SKM-1 treated with dmso at 0.1 percent for 144 hours (cell line): Measurements from ENCODE around the gene CLCN2.
A peak's percentile ranks its signal among the peaks of the same experiment; 100 is the strongest.

Experiments used
- DNase-seq: peaks from one replicate; lab custom pipeline; 2025; ENCODE audit not compliant: unreplicated experiment; lab: John Stamatoyannopoulos, UW

Gene CLCN2

DNA sequence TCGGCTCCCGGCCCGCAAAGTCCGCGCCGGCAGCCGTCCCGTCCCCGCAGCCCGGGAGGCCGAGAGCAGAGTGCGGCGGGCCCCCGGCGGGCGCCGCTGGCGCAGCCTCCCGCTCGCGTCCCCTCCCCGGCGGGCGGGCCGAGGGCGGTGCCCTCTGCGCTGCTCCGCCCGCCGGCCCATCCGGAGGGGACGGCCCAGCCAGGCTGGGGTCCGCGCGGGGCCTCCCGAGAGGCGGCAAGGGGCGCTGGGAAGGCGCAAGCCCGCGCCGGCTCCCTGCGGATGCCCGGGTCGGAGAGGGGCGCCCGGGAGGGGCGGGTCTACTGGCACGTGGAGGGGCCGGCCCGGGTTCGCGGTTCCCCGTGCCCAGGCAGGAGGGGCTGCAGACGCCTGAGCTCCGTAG is at the start of gene CLCN2, which contains the start of gene POLR2H:
Gene CLCN2 (minus strand): TSS at position 74 of the 400 bp plus-strand sequence. CDS start 126 bp downstream, outside the sequence.
Gene POLR2H (plus strand): TSS at position 179 of the 400 bp plus-strand sequence. CDS start 1,783 bp downstream, outside the sequence.
- peak; percentile 41 for DNase-seq

DNA sequence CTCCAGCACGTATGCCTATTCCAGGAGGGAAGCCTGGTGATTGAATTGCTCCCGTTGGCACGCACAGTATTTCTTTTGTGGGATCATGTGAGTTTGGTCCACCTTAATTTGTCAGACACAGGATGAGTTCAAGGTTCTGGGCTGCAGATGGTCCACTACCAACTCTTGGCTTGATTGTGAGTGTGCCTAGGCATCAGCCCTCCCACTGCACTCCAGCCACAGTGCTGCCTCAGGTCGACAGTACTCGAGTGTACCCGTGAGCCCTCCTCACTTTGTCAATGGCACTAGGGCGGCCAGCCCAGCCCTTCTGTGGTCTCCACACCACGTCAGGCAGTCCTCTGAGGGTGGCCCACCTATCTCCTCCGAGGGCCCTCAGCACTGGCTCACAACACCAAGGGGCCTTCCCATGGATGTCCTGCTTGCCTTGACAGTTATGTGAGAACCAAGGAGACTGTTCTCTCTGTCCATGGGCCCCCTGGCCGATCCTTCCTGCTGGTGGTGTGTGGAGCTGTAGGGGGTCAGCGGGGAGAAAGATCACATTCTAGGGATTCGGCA is 48.6 kb upstream of the CLCN2 start:
- DNase-seq = no peak

DNA sequence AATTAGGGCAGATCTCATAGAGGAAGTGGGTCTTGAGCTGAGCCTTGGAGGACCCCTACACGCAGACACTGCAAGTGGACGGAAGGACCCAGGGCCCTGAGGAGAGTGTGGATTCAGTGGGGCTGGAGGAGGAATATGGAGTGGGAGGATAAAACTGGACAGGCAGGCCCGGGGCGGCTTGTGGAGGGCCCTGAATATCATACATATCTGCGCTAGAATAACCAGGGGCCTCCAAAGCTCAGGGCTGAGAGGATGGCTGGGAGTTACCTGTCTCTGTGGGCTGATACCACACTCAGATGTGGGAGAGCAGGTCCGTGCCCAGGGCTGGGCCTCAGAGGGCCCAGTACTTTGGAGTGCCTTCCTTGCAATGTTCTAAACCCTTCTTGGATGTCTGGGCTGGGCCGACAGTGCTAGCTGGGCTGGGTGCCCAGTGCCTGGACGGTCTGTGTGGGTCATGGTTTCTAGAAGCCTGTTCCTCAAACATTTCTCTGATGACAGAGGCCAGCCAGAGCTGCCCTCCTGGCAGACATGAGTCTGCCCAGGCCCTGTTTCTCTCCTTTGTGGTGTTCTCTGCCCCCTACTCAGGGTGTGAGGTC is 48.0 kb upstream of the CLCN2 start:
- no peak for DNase-seq

DNA sequence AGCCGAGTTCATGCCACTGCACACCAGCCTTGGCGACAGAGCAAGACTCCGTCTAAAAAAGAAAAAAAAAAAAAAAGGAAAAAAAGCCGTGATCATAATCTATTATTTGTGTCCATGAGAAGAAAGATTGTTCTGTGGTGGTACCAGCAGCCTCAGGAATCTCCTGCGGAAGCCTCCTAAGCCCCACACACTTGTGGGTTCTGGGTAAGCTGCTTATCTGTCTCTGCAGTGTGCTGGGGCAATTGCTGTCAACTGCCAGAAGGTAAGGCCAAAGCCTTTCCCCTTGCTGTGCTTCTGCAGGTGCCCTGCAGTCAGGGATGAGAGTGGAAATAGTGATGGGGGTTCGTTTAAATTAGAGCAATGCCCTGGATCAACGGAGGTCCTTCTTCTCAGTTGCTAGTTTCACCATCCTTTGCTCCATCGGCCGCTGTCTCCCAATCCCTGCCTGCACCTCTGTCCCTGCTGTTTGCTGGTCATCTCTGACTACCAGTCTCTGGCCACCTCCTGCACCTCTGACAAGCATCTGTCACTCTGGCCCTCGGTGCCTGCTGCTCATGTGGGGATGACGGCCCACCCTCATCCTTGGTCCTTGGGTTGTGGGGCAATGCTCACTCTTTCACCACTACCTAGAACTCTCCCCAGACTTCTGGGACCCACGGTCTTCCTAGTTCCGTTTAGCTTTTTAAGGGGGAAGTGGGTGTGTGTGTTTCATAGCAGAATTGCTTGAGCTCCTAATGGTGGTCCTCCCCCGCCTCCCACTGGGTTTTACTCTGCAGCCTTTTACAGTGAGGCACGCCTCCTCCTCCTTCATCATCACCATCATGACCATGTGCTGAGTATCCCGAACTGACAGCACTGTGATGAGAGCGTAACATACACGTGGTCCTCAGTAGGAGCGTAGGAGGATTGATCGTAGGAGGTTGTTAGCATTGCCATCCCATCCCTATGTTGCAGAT is 43.9 kb upstream of the CLCN2 start:
- no peak for DNase-seq

DNA sequence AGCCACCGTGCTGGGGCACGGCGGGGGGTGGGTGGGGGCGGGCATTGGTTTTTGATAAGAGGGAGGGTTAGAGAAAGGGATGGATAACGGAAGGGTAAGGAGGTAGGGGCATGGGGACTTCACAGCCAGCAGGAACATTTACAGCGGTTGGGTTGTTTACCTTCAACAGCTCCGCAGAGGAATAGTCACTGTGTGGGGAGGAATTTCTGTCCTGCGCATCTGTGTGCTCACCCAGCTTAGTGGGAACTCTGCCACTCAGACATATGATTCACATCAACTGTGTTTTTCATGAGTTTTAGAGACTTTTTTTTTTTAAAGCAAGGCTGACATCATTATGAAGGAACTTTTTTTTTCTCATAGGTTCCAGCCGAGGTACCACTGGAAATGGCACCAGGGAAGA is 38.0 kb upstream of the CLCN2 start:
- DNase-seq = no peak

DNA sequence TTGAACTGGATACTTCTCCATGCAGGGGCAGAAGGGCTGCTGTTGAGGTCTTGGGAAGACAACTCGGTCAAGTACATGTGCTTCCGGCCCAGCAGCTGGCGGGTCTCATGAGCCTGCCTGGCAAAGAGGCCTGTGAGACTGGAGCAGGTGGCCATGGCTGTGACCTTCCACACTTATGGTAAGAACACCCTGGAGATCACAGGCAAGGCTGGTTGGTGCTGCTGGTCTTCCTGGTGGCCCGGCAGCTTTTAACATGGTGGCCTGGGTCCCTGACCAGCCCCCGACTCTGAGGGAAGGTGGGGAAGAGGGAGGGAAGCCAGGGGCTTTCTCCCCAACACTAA is 33.9 kb upstream of the CLCN2 start:
- no peak for DNase-seq

DNA sequence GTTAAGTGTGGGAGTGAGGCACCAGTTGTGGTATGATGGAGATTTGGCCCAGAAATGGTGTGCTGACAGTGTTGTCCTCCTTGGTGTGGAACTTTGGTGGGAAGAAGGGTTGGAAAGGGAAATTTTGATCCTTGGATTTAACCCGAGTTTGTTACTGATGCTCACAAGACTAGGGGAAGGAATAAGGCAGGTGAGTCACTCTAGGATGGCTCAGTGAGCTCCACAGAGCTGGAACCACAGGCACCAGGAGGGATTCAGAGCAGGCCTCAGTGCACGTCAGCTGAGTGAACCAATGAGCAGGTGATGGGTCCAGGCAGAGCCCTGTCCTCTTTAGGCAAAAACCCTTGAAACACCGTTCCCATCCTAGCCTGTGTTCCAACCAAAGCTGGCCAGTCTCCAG is 29.9 kb upstream of the CLCN2 start:
- no peak for DNase-seq

DNA sequence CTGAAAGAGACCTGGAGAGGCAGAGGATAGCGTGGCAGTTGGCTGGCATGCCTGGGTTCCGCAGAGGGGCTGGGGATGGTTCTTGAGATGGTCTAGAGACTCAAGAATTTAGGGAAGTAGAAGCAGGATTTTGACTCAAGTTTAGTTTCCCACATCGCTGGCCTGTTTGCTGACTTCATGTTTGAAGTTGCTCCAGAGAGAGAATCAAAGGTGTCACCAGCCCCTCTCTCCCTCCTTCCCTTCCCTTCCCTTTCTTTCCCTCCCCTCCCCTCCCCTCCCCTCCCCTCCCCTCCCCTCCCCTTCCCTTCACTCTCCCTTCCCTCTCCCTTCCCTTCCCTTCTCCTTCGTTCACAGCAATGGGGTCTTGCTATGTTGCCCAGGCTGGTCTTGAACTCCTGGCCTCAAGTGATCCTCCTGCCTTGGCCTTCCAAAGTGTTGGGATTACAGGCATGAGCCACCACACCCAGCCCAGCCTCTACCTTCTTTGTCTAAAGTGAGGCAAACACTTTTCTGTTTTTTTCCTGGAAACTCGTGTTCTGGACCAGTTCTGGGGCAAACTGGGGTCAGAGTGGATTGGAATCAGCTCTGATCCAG is 28.6 kb upstream of the CLCN2 start:
- DNase-seq = no peak

DNA sequence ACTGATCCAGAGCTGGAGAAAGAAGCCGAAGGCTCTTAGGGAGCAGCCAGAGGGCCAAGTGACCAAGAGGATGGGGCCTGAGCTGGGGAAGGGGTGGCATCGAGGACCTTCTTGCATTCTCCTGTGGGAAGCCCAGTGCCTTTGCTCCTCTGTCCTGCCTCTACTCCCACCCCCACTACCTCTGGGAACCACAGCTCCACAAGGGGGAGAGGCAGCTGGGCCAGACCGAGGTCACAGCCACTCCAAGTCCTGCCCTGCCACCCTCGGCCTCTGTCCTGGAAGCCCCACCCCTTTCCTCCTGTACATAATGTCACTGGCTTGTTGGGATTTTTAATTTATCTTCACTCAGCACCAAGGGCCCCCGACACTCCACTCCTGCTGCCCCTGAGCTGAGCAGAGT is 28.0 kb upstream of the CLCN2 start:
- no peak for DNase-seq

DNA sequence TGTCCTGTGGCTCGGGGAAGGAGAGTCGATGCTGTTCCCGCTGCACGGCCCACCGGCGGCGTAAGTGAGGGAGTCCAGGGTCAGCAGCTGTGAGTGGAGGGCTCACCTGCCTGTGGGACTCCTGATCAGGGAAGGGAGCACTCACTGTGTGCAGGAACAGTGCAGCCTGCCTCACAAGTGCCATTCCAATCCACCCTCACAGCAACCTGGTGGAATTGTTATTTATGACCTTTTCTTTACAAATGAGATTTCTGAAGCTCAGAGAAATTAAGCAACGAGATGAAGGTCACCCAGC is 27.5 kb upstream of the CLCN2 start:
- DNase-seq = no peak

DNA sequence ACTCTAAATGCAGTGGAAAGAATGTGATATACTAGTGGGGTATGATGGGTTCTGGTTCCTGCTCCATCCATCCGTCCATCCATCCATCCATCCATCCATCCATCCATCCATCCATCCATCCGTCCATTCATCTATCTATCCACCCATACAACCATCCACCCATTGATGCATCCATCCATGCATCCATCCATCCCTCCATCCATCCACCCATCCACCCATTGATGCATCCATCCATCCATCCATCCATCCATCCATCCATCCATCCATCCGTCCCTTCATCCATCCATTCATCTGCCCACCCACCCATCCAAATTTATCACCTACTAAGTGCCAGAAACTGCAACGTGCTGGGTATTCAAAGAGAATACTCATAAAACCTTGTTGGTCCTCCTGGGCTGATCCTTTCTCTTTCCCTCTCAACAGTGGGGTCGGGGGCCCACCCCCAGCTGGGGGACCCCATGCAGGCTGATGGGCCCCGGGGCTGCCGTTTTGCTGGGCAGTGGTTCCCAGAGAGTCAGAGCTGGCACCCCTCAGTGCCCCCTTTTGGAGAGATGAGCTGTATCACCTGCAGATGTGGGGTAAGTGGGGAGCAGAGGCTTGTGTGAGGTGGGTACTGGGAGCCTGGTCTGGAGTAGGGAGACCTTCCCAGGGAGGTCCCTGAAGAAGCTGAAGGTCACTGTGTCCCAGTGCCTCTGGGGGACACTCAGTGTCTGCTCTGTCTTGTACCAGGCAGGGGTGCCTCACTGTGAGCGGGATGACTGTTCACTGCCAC is 26.9 kb upstream of the CLCN2 start:
- no peak for DNase-seq

DNA sequence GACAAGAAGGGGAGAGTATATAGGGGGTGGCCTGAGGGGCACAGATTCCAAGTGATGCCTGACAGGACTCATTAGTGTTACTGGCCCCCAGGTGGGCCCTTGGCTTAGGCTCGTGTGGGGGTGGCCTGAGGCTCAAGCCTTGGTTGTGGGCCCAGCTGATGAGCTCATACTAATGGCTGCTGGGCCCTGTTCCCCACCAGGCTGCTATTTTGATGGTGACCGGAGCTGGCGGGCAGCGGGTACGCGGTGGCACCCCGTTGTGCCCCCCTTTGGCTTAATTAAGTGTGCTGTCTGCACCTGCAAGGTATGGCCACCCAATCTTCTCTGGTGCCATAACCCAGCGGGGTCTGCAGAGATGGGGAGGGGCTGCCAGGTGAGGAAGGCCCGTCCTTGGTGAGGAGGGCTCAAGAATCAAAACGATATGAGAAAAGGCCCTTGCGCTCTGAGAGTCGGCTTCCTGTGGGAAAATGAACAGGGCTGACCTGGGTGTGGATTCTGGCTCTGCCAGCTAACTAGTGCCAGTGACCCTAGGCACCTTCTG is 25.8 kb upstream of the CLCN2 start:
- no peak for DNase-seq

DNA sequence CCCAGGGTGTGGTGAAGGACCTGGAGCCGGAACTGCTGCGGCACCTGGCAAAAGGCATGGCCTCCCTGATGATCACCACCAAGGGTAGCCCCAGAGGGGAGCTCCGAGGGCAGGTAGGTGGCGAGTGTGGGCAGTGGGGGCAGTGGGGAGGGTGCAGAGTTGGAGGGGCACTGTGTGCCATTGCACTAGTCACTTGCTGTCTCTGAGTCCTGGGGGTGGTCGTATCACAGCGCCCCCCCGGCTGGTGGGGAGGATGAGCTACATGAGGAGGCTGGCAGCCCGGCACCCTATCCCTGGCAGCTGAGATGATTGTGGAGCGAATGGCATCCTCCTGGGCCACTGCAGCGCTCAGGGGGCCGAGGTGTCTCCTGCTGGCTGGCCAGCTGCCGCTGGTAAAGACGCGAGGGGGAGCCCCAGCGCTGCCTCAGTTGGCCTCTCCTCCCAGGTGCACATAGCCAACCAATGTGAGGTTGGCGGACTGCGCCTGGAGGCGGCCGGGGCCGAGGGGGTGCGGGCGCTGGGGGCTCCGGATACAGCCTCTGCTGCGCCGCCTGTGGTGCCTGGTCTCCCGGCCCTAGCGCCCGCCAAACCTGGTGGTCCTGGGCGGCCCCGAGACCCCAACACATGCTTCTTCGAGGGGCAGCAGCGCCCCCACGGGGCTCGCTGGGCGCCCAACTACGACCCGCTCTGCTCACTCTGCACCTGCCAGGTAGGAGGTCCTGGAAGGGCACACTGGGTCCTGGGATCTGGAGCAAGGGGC is 24.8 kb upstream of the CLCN2 start:
- no peak for DNase-seq

DNA sequence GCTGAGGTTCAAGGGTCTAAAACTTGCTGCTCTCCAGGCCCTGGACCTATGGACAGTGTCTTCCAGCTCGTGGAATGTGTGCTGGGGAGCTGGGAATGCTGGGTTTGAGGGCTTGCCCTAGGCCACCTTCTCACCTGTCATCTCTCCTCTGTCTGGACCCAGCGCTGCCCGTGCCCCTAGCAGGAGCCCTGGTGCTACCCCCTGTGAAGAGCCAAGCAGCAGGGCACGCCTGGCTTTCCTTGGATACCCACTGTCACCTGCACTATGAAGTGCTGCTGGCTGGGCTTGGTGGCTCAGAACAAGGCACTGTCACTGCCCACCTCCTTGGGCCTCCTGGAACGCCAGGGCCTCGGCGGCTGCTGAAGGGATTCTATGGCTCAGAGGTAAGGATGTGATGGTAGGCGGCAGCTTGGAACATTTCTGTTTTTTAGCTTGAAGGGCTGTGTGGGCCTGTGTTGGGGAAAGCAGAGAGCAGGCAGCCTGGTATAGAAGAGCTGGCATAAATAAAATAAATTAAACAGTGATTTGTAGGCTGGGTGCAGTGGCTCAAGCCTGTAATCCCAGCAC is 23.5 kb upstream of the CLCN2 start:
- no peak for DNase-seq

DNA sequence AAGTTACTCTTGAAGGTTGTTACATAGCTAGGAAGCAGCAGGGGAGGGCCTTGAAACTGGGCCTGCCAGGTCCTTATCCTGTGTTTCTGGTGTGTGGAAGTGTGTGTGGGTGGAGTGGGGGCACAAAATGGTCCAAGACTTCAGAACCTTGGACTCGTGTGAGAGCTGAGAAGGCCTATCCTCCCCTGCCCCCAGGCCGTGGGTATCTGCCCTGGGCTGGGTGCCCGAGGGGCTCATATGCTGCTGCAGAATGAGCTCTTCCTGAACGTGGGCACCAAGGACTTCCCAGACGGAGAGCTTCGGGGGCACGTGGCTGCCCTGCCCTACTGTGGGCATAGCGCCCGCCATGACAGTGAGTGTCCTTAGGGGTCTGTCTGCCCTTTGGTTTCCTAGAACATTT is 22.9 kb upstream of the CLCN2 start:
- no peak for DNase-seq

DNA sequence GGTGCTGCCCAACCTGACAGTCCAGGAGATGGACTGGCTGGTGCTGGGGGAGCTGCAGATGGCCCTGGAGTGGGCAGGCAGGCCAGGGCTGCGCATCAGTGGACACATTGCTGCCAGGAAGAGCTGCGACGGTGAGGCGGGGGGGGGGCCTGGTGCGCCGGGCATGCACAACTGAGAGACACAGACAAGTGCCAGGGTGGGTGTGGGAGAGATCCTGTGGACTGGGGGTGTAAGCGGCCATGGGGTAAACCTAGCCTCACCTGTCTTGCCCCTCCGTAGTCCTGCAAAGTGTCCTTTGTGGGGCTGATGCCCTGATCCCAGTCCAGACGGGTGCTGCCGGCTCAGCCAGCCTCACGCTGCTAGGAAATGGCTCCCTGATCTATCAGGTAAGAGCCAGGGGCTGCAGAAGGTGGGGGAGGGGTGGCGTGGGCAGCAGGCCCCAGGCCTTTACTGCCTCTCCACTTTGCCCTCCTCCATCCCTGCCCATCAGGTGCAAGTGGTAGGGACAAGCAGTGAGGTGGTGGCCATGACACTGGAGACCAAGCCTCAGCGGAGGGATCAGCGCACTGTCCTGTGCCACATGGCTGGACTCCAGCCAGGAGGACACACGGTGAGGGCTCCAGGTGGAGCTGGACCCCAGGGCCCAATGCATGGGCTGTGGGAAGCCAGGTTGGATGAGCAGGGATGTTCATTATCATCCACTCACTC is 21.8 kb upstream of the CLCN2 start:
- DNase-seq = no peak

DNA sequence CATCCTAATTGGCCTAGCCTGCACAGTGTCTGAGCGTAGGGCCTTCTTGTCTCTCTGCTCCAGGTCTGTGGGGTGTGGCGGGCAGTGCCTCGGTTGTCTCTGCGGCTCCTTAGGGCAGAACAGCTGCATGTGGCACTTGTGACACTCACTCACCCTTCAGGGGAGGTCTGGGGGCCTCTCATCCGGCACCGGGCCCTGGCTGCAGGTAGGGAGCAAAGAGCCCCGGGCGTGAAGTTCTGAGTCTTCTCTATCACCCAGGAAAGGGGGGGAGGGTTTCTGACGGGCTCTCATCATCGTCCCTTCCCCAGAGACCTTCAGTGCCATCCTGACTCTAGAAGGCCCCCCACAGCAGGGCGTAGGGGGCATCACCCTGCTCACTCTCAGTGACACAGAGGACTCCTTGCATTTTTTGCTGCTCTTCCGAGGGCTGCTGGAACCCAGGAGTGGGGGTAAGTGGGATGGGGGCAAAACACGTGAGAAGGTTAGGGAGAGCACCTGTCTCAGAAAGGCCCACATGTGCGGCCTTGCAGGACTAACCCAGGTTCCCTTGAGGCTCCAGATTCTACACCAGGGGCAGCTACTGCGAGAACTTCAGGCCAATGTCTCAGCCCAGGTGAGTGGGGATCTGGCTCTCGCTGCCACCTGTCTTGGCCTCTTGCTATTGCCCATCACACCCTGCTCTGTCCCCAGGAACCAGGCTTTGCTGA is 21.1 kb upstream of the CLCN2 start:
- DNase-seq = no peak
